Liver (tissue), 9 donors: ENCODE data around the gene TRIO. TPM values are rescaled to one million over a fixed set of nuclear protein-coding genes. Genes with fewer than 3 reads are reported as not detected.

ENCODE experiments used
- DNase-seq: peaks from one replicate; pipeline ENCODE4 v3.0.0-alpha.2; 2017; ENCODE audit warnings: low spot score
- H3K27ac ChIP-seq, 2 donors: one replicate each; pipeline ENCODE4 v1.7.0; 2013; ENCODE audit warnings: inconsistent platforms in 2 of 2, low read length in 2 of 2, control low read depth in 1 of 2, low read depth in 1 of 2, mild to moderate bottlenecking in 1 of 2
- H3K27me3 ChIP-seq, 4 donors: one replicate each; pipeline versions ENCODE4 v1.6.1 to v1.7.0; 2013; ENCODE audit warnings: low read length in 3 of 4, inconsistent platforms in 1 of 4, mild to moderate bottlenecking in 1 of 4, moderate library complexity in 1 of 4; ENCODE audit not compliant: control insufficient read depth in 4 of 4, insufficient read depth in 4 of 4
- H3K36me3 ChIP-seq, 4 donors: one replicate each; pipeline versions ENCODE4 v1.6.1 to v1.7.0; 2013; ENCODE audit warnings: low read length in 3 of 4, mild to moderate bottlenecking in 3 of 4, low read depth in 1 of 4, moderate library complexity in 1 of 4; ENCODE audit not compliant: control insufficient read depth in 4 of 4, insufficient read depth in 3 of 4
- H3K4me1 ChIP-seq, 4 donors: one replicate each; pipeline versions ENCODE4 v1.6.1 to v1.7.0; 2013; ENCODE audit warnings: low read length in 3 of 4, mild to moderate bottlenecking in 3 of 4, moderate library complexity in 1 of 4; ENCODE audit not compliant: control insufficient read depth in 4 of 4, insufficient read depth in 4 of 4
- H3K4me3 ChIP-seq, 3 donors: one replicate each; pipeline versions ENCODE4 v1.6.1 to v1.7.0; 2013; ENCODE audit warnings: low read length in 3 of 3, control low read depth in 1 of 3, low read depth in 1 of 3, mild to moderate bottlenecking in 1 of 3
- H3K9ac ChIP-seq, 2 donors: one replicate each; pipeline ENCODE4 v1.7.0; 2013; ENCODE audit warnings: low read length in 2 of 2, mild to moderate bottlenecking in 2 of 2, moderate library complexity in 2 of 2, control low read depth in 1 of 2, low read depth in 1 of 2
- H3K9me3 ChIP-seq, 4 donors: one replicate each; pipeline versions ENCODE4 v1.6.1 to v1.7.0; 2013; ENCODE audit warnings: low read length in 3 of 4; ENCODE audit not compliant: control insufficient read depth in 4 of 4
- EGR1 ChIP-seq, 2 donors: IDR thresholded peaks; 2 replicates each; pipeline ENCODE4 v1.6.1; 2016 to 2018; ENCODE audit warnings: antibody characterized with exemption in 2 of 2, low read depth in 2 of 2
- FOXA1 ChIP-seq: IDR thresholded peaks from 2 replicates; pipeline ENCODE4 v1.6.1; 2016; ENCODE audit warnings: antibody characterized with exemption
- FOXA2 ChIP-seq: IDR thresholded peaks from 2 replicates; pipeline ENCODE4 v1.6.1; 2016; ENCODE audit warnings: antibody characterized with exemption
- GABPA ChIP-seq, 2 donors: IDR thresholded peaks in 1 of 2; conservative IDR thresholded peaks in 1 of 2; 2 replicates each; pipeline ENCODE4 v1.6.1; 2016; ENCODE audit warnings: antibody characterized with exemption in 2 of 2, mild to moderate bottlenecking in 1 of 2, moderate library complexity in 1 of 2
- HNF4A ChIP-seq, 2 donors: conservative IDR thresholded peaks; 2 replicates each; pipeline ENCODE4 v1.6.1; 2016; ENCODE audit warnings: antibody characterized with exemption in 2 of 2, mild to moderate bottlenecking in 2 of 2
- HNF4G ChIP-seq: IDR thresholded peaks from 2 replicates; pipeline ENCODE4 v1.6.1; 2016; ENCODE audit warnings: antibody characterized with exemption
- JUND ChIP-seq, 2 donors: IDR thresholded peaks; 2 replicates each; pipeline ENCODE4 v1.6.1; 2016; ENCODE audit warnings: antibody characterized with exemption in 2 of 2
- NR2F2 ChIP-seq: IDR thresholded peaks from 2 replicates; pipeline ENCODE4 v1.6.1; 2016; ENCODE audit warnings: antibody characterized with exemption
- RAD21 ChIP-seq, 2 donors: IDR thresholded peaks; 2 replicates each; pipeline ENCODE4 v1.6.1; 2016; ENCODE audit warnings: antibody characterized with exemption in 2 of 2, mild to moderate bottlenecking in 2 of 2
- RXRA ChIP-seq, 2 donors: IDR thresholded peaks; 2 replicates each; pipeline ENCODE4 v1.6.1; 2017 to 2018; ENCODE audit warnings: antibody characterized with exemption in 2 of 2, mild to moderate bottlenecking in 1 of 2
- SP1 ChIP-seq: IDR thresholded peaks from 2 replicates; pipeline ENCODE4 v1.6.1; 2018; ENCODE audit warnings: antibody characterized with exemption, mild to moderate bottlenecking
- TAF1 ChIP-seq: conservative IDR thresholded peaks from 2 replicates; pipeline ENCODE4 v1.6.1; 2016; ENCODE audit warnings: antibody characterized with exemption, mild to moderate bottlenecking
- YY1 ChIP-seq: IDR thresholded peaks from 2 replicates; pipeline ENCODE4 v1.6.1; 2016; ENCODE audit warnings: antibody characterized with exemption, mild to moderate bottlenecking
- WGBS: extraction: QIAGEN DNeasy Blood & Tissue Kit; methylation state at CpG from one replicate; pipeline ENCODE4 v1.1.7; 2013; 5-methylcytosine and 5-hydroxymethylcytosine counted together
- polyA plus RNA-seq, 2 donors: library from polyadenylated mRNA; stranded (reverse) in 1 of 2; unstranded in 1 of 2; fragments of 200-250 nt in 1 of 2; fragments of >200 nt in 1 of 2; fragmentation: Nextera tagmentation in 1 of 2; extraction: Ambion mirVana in 1 of 2; gene quantifications; one replicate each; pipeline versions ENCODE4 v1.2.1 to v1.2.3, GENCODE V29; 2013 to 2015
- total RNA-seq, 2 donors: library from RNA; depleted of rRNA; stranded (reverse); fragments of >200 nt; gene quantifications; one replicate each; pipeline ENCODE4 v1.2.3, GENCODE V29; 2014
- TF ChIP-seq, protein P1 (sequence below): fragments of 150-350 bp; IDR thresholded peaks from 2 replicates; pipeline ENCODE4 v1.5.1; 2017; ENCODE audit warnings: improper control_type of control experiment, low read depth, low read length; ENCODE audit not compliant: missing input control
- TF ChIP-seq, protein P2 (sequence below): IDR thresholded peaks from 2 replicates; pipeline ENCODE4 v1.6.1; 2016; ENCODE audit warnings: antibody characterized with exemption
- TF ChIP-seq, protein P3 (sequence below): IDR thresholded peaks from 2 replicates; pipeline ENCODE4 v1.6.1; 2016; ENCODE audit warnings: antibody characterized with exemption
- TF ChIP-seq, protein P4 (sequence below): IDR thresholded peaks from 2 replicates; pipeline ENCODE4 v1.6.1; 2016; ENCODE audit warnings: antibody characterized with exemption
- donor health status: healthy.
- donor health status: healthy.
- donor health status: healthy.
- donor health status: healthy.
- donor health status: healthy.

TRIO gene
- total and polyA plus RNA-seq, 4 donors: 8.5 to 86.2 (median 16.0) TPM

DNA sequence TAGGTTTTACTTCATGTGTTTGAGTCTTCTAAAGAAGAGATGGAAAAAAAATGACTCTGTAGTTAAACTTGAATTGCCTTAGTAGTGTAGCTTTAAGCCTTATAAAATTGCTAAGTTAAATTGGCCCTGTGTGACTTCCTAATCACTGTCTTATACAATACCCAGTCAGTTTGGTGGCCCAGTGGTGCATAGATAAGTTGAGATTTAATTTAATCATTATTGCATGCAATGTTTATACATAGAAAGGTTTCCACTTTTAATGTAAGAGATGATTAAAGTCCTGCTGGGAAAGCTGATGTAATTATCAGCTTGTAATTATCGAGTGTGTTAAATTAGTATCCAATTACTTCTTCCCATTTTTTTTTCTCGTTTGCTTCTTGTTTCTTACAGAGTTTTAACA, 187.1 kb downstream of the TRIO start (continued):
- TF ChIP-seq FOXA1: no peak
- TF ChIP-seq RXRA (IDR thresholded peaks at IDR 0.05): no peak
- TF ChIP-seq, protein P1, sequence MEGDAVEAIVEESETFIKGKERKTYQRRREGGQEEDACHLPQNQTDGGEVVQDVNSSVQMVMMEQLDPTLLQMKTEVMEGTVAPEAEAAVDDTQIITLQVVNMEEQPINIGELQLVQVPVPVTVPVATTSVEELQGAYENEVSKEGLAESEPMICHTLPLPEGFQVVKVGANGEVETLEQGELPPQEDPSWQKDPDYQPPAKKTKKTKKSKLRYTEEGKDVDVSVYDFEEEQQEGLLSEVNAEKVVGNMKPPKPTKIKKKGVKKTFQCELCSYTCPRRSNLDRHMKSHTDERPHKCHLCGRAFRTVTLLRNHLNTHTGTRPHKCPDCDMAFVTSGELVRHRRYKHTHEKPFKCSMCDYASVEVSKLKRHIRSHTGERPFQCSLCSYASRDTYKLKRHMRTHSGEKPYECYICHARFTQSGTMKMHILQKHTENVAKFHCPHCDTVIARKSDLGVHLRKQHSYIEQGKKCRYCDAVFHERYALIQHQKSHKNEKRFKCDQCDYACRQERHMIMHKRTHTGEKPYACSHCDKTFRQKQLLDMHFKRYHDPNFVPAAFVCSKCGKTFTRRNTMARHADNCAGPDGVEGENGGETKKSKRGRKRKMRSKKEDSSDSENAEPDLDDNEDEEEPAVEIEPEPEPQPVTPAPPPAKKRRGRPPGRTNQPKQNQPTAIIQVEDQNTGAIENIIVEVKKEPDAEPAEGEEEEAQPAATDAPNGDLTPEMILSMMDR: no peak
- TF ChIP-seq, protein P2, sequence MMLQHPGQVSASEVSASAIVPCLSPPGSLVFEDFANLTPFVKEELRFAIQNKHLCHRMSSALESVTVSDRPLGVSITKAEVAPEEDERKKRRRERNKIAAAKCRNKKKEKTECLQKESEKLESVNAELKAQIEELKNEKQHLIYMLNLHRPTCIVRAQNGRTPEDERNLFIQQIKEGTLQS: no peak

DNA sequence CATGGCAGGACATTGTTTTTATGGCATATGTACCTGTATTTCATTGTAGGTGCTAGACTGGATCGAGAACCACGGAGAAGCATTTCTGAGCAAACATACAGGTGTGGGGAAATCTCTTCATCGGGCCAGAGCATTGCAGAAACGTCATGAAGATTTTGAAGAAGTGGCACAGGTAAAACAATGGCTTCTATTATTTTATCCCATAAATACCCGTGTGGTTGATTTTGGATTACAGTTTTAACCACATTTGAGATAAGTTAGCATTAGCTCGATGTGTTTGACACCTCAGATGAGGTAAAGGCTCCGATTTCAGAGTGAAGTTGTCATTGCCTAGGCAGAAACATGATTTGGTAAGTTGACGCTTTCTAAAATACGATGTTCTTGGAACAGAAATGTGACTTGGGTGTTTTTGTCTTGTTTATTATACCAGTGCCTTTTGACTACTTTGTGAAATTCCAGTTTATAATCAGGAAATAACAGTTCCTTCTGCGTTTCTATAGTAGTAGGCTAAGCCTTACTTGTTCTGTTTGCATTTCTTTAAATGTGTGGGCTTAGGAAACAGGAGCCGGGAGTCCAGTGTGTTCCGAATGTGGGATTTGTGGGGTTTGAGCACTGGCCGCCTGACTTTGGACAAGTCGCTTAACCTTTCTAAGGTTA, 187.7 kb downstream of the TRIO start:
- Histone ChIP-seq H3K27me3 (no peaks in the 10 kb centered on the region), H3K4me3 (no peak overlapping the region), H3K36me3 (peaks cover 1 to 27% (median 15%) of the 10 kb centered on the region in 4 donors), H3K9ac (no peak overlapping the region), H3K27ac (no peak overlapping the region), H3K4me1 (no peaks in the 10 kb centered on the region), H3K9me3 (no peaks in the 10 kb centered on the region)
- 88% methylated on average over 14 of the region's 14 CpGs for WGBS
- no peak for DNase-seq
- TF ChIP-seq, protein P1: no peak
- TF ChIP-seq, protein P3, sequence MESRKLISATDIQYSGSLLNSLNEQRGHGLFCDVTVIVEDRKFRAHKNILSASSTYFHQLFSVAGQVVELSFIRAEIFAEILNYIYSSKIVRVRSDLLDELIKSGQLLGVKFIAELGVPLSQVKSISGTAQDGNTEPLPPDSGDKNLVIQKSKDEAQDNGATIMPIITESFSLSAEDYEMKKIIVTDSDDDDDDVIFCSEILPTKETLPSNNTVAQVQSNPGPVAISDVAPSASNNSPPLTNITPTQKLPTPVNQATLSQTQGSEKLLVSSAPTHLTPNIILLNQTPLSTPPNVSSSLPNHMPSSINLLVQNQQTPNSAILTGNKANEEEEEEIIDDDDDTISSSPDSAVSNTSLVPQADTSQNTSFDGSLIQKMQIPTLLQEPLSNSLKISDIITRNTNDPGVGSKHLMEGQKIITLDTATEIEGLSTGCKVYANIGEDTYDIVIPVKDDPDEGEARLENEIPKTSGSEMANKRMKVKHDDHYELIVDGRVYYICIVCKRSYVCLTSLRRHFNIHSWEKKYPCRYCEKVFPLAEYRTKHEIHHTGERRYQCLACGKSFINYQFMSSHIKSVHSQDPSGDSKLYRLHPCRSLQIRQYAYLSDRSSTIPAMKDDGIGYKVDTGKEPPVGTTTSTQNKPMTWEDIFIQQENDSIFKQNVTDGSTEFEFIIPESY: no peak
- TF ChIP-seq RAD21 (IDR thresholded peaks at IDR 0.05) (no peak), HNF4A (conservative IDR thresholded peaks at IDR 0.05) (no peak), JUND (IDR thresholded peaks at IDR 0.05) (no peak), GABPA (IDR thresholded peaks at IDR 0.05 in 1 of 2, conservative IDR thresholded peaks at IDR 0.05 in 1 of 2) (no peak), FOXA1 (no peak), TAF1 (no peak), HNF4G (no peak), SP1 (no peak)
- TF ChIP-seq, protein P4, sequence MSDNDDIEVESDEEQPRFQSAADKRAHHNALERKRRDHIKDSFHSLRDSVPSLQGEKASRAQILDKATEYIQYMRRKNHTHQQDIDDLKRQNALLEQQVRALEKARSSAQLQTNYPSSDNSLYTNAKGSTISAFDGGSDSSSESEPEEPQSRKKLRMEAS: no peak

DNA sequence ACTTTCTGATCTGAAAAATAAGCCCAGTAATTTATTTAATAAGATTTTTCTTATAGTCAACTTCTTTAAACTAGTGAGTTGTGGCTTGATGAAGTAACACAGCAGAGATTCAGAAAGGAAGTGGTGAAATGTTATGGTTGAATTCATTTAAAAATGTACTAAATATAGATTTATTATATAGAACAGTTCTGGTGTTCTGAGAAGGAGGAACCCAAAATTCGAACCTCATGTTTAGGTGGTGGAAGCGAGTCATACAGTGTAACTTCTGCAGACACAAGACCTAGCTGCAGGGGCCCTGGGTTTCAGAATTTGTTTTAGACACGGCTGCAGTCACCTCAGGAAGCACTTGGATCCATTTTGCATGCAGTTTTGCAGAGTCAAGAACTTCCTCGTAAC, 188.2 kb downstream of the TRIO start:
- Histone ChIP-seq H3K9ac (no peak overlapping the region), H3K4me3 (no peak overlapping the region), H3K27me3 (no peaks in the 10 kb centered on the region), H3K36me3 (peaks cover 1 to 27% (median 18%) of the 10 kb centered on the region in 4 donors), H3K4me1 (no peaks in the 10 kb centered on the region), H3K27ac (no peak overlapping the region), H3K9me3 (no peaks in the 10 kb centered on the region)
- TF ChIP-seq RXRA (IDR thresholded peaks at IDR 0.05) (no peak), YY1 (no peak), JUND (IDR thresholded peaks at IDR 0.05) (no peak), GABPA (IDR thresholded peaks at IDR 0.05 in 1 of 2, conservative IDR thresholded peaks at IDR 0.05 in 1 of 2) (no peak), NR2F2 (no peak), HNF4G (no peak), RAD21 (IDR thresholded peaks at IDR 0.05) (no peak), EGR1 (IDR thresholded peaks at IDR 0.05; ENCODE audit: low read depth in 2 of 2) (no peak), HNF4A (conservative IDR thresholded peaks at IDR 0.05) (no peak), FOXA2 (no peak)
- TF ChIP-seq, protein P4: no peak
- no peak for DNase-seq
- WGBS: 78% methylated on average over 4 of the region's 4 CpGs
